DMS153 (cell line): ENCODE measurements around the gene UBE2D3.
"Not testable (repeated sequence)": the region's sequence is repeated elsewhere in the genome, so short reads cannot be mapped to it uniquely, and the experiment has no call there.

Experiments used
- DNase-seq: peaks from one replicate; lab custom pipeline; 2025; lab: John Stamatoyannopoulos, UW

Gene UBE2D3

GRCh38 chr4:102826890-102827673 lies at the start of gene UBE2D3:
Gene UBE2D3 (minus strand): TSS chr4:102827551. CDS start chr4:102826508, 1,043 bp downstream.
- DNase-seq: peak; percentile 91

- no peak for DNase-seq
These were observed 44.4 kb upstream of the UBE2D3 start for GRCh38 chr4:102871772-102872171.

GRCh38 chr4:102869569-102870197 lies 42.3 kb upstream of the UBE2D3 start:
- DNase-seq: no peak

- DNase-seq: peak; percentile 84
These were observed 41.6 kb upstream of the UBE2D3 start, which contains the start of gene CISD2 for GRCh38 chr4:102868781-102869568. Gene CISD2 (plus strand): TSS chr4:102868992. CDS start chr4:102869085, 93 bp downstream.

GRCh38 chr4:102868153-102868780 lies 40.9 kb upstream of the UBE2D3 start:
- DNase-seq: no peak

- DNase-seq: no peak
These were observed 40.2 kb upstream of the UBE2D3 start for GRCh38 chr4:102867278-102868152.

- DNase-seq: not testable (repeated sequence)
These were observed 38.0 kb upstream of the UBE2D3 start for GRCh38 chr4:102865327-102865726.

- DNase-seq: no peak
These were observed 35.4 kb upstream of the UBE2D3 start for GRCh38 chr4:102862747-102863146.

- no peak for DNase-seq
These were observed 34.7 kb upstream of the UBE2D3 start for GRCh38 chr4:102862016-102862415.

- DNase-seq: no peak
These were observed 33.4 kb upstream of the UBE2D3 start for GRCh38 chr4:102860611-102861324.

- DNase-seq: no peak
These were observed 31.6 kb upstream of the UBE2D3 start for GRCh38 chr4:102858828-102859464.

- no peak for DNase-seq
These were observed 23.0 kb upstream of the UBE2D3 start for GRCh38 chr4:102850370-102850769.

GRCh38 chr4:102849579-102850104 lies 22.3 kb upstream of the UBE2D3 start:
- DNase-seq: no peak

GRCh38 chr4:102847687-102848086 lies 20.3 kb upstream of the UBE2D3 start:
- no peak for DNase-seq

GRCh38 chr4:102843938-102844337 lies 16.6 kb upstream of the UBE2D3 start:
- DNase-seq: no peak

- no peak for DNase-seq
These were observed 15.9 kb upstream of the UBE2D3 start for GRCh38 chr4:102843273-102843672.

- no peak for DNase-seq
These were observed 15.0 kb upstream of the UBE2D3 start for GRCh38 chr4:102842367-102842766.

- no peak for DNase-seq
These were observed 9.2 kb upstream of the UBE2D3 start for GRCh38 chr4:102836596-102836995.

- DNase-seq: no peak
These were observed 5.3 kb upstream of the UBE2D3 start for GRCh38 chr4:102832667-102833066.

- DNase-seq: no peak
These were observed 4.8 kb upstream of the UBE2D3 start for GRCh38 chr4:102832105-102832504.
